ENCODE measurements around the gene BOC.

- TF ChIP-seq CTCF (IDR thresholded peaks at IDR 0.05) (no peak), POLR2A (IDR thresholded peaks at IDR 0.05) (no peak)
Observed at GRCh38 chr3:113232342-113232741, 21.0 kb downstream of the BOC start.
